Activated CD4-positive, alpha-beta T cell treated with anti-CD3 and anti-CD28 coated beads for 36 hours (primary cell): ENCODE data around the gene C1QA. TPM values are rescaled to one million over a fixed set of nuclear protein-coding genes. Genes with fewer than 3 reads are reported as not detected.
A peak's percentile ranks its signal among the peaks of the same experiment; 100 is the strongest.

Experiments
- ATAC-seq: fragments of 200-7000 bp; cut with Tn5 transposase; one replicate; pipeline ENCODE4 v1.10.0; 2021; ENCODE audit warnings: mild to moderate bottlenecking, moderate library complexity
- CTCF ChIA-PET: fragments of 350-600 bp; sonication (Branson Sonifier 250); formaldehyde crosslinking; loops from one replicate; lab custom pipeline; 2021; ENCODE audit warnings: antibody characterized with exemption; lab: Charles Lee
- POLR2A ChIA-PET: fragments of 350-600 bp; sonication (Branson Sonifier 250); formaldehyde crosslinking; loops from one replicate; lab custom pipeline; 2021; ENCODE audit warnings: antibody characterized with exemption, inconsistent platforms; lab: Charles Lee
- DNase-seq: peaks from one replicate; pipeline ENCODE4 v3.0.0-alpha.2; 2020
- H3K27ac Mint-ChIP-seq: one replicate; pipeline ENCODE4 v1.8.0; 2021; ENCODE audit warnings: mixed read lengths
- H3K27me3 Mint-ChIP-seq: one replicate; pipeline ENCODE4 v1.8.0; 2021; ENCODE audit warnings: mixed read lengths
- H3K36me3 Mint-ChIP-seq: one replicate; pipeline ENCODE4 v1.8.0; 2021; ENCODE audit warnings: low read depth, mixed read lengths
- H3K4me1 Mint-ChIP-seq: one replicate; pipeline ENCODE4 v1.8.0; 2021; ENCODE audit warnings: mixed read lengths
- H3K4me3 Mint-ChIP-seq: one replicate; pipeline ENCODE4 v1.8.0; 2021; ENCODE audit warnings: mild to moderate bottlenecking, moderate library complexity, mixed read lengths
- H3K9me3 Mint-ChIP-seq: one replicate; pipeline ENCODE4 v1.8.0; 2021; ENCODE audit warnings: low read depth, mixed read lengths
- intact Hi-C, 2 experiments: fragments of 100-400 bp; cut with DNase I in 1 of 2; cut with micrococcal nuclease in 1 of 2; formaldehyde crosslinking; loops; one replicate each; pipeline versions ENCODE4 v1.14.2 to v1.15.1; 2022 to 2024; cut with DNase I, micrococcal nuclease
- total RNA-seq, 2 experiments: library from RNA; stranded (reverse); gene quantifications; one replicate each; pipeline ENCODE4 v1.2.3, GENCODE V29; 2021

C1QA gene
- total RNA-seq, 2 experiments from 2014 or later: not detected

DNA sequence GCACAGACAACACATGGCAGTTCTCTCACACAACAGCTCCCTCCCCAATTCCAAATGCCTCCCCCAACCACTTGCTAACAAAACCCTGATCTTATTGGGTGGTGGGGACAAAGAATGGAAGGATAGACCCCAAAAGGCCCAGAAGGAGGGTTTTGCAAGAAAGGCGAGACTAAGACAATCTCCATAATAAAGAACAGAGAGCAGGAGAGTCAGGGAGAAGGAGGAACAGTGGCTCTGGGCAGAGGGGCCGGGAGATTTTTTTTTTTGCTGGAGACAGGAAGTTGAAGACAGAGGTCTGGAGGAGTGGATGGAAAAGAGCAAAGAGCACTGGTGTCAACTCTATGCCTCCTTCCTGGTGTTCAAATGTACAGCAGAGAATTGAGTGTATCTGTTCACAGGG, 6.5 kb upstream of the C1QA start:
- ChIA-PET CTCF (no interaction called here), POLR2A (no interaction called here)
- Mint-ChIP-seq H3K9me3 (no peaks in the 10 kb centered on the region), H3K27me3 (peaks cover 30% of the 10 kb centered on the region), H3K27ac (no peak overlapping the region), H3K4me3 (no peak overlapping the region), H3K4me1 (no peaks in the 10 kb centered on the region), H3K36me3 (no peaks in the 10 kb centered on the region)
- intact Hi-C loops: no loop called here
- DNase-seq (no peak), ATAC-seq (no peak)

GRCh38 chr1:22633697-22634463, 2.5 kb upstream of the C1QA start:
- ChIA-PET CTCF (no interaction called here), POLR2A (interaction anchor here (0.6 kb wide), 1 partner anchor 400 kb away, joined by 9 read pairs; no protein-coding TSS in a partner anchor)
- intact Hi-C loops: no loop called here
- no peak overlapping the region for H3K27ac Mint-ChIP-seq
- H3K9me3 Mint-ChIP-seq: no peaks in the 10 kb centered on the region
- ATAC-seq: no peak
- no peak for DNase-seq
- H3K4me3 Mint-ChIP-seq: no peak overlapping the region
- no peaks in the 10 kb centered on the region for H3K4me1 Mint-ChIP-seq
- no peaks in the 10 kb centered on the region for H3K36me3 Mint-ChIP-seq
- peaks cover 26% of the 10 kb centered on the region for H3K27me3 Mint-ChIP-seq

GRCh38 chr1:22635436-22635835, 992 bp upstream of the C1QA start:
- POLR2A ChIA-PET: no interaction called here
- no peaks in the 10 kb centered on the region for H3K4me1 Mint-ChIP-seq
- no peaks in the 10 kb centered on the region for H3K9me3 Mint-ChIP-seq
- DNase-seq (no peak), ATAC-seq (no peak)
- H3K27me3 Mint-ChIP-seq: peaks cover 14% of the 10 kb centered on the region
- CTCF ChIA-PET: interaction anchor here (0.8 kb wide), 1 partner anchor 351 kb away, joined by 3 read pairs; no protein-coding TSS in a partner anchor
- no peaks in the 10 kb centered on the region for H3K36me3 Mint-ChIP-seq
- H3K4me3 Mint-ChIP-seq: no peak overlapping the region
- H3K27ac Mint-ChIP-seq: no peak overlapping the region
- intact Hi-C loops: no loop called here

DNA sequence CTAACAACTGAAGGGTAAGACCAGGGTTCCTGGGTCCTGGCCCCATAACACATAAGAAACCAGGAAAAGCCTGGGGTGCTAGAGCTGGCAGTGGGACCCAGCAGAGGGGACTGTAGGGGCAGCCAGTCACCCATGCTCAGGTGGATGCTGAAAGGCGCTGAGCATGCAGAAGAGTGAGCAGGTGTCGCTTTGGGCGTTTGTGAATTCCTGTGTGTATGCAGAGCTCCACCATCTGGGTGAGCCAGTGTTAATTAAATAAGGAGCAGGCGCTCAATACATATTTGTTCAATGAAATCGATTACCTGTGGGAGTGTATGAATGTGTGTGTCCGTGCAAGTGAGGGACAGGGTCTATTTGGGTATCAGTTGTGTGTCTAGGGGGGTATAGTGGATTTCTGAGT, 499 bp downstream of the C1QA start:
- DNase-seq: no peak
- Mint-ChIP-seq H3K27me3 (peaks cover 14% of the 10 kb centered on the region), H3K36me3 (no peaks in the 10 kb centered on the region), H3K4me1 (no peaks in the 10 kb centered on the region), H3K9me3 (no peaks in the 10 kb centered on the region), H3K4me3 (no peak overlapping the region), H3K27ac (no peak overlapping the region)
- intact Hi-C loops: no loop called here
- no peak for ATAC-seq
- POLR2A ChIA-PET: no interaction called here
- CTCF ChIA-PET: no interaction called here

DNA sequence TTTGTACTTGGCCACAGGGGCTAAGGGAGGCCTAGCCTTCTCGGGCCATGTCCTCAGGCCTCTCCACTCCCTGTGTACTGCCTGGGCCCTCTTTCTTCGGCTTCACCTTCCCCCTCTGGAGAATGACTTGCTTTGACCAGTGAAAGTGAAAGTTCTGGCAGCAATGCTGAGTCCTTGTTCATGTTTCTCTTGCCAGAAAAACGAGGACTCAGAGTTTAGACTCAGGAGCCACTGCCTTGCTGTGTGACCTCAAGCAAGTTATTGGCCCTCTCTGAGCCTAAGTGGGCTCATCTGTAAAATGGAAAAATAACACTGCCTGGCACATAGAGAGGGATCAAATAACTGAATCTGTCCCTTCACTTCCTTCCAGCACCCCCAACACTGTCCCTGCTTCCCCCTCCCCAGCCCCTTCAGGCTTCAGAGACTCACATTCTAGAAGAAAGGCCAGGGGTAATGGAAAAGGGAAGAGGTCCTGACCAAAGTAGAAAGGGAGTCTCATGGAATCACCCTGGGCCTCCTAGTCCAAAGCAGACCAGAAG, 1.5 kb downstream of the C1QA start:
- Mint-ChIP-seq H3K4me3 (no peak overlapping the region), H3K9me3 (no peaks in the 10 kb centered on the region), H3K4me1 (no peaks in the 10 kb centered on the region), H3K27ac (no peak overlapping the region), H3K36me3 (no peaks in the 10 kb centered on the region), H3K27me3 (peaks cover 14% of the 10 kb centered on the region)
- intact Hi-C loops: no loop called here
- DNase-seq (no peak), ATAC-seq (no peak)
- POLR2A ChIA-PET: no interaction called here
- CTCF ChIA-PET: no interaction called here

GRCh38 chr1:22638476-22639234, 2.2 kb downstream of the C1QA start:
- peaks cover 12% of the 10 kb centered on the region for H3K27me3 Mint-ChIP-seq
- ATAC-seq: no peak

GRCh38 chr1:22639286-22639685, 2.9 kb downstream of the C1QA start:
- DNase-seq (no peak), ATAC-seq (no peak)
- H3K4me3 Mint-ChIP-seq: no peak overlapping the region
- POLR2A ChIA-PET: no interaction called here
- H3K9me3 Mint-ChIP-seq: no peaks in the 10 kb centered on the region
- peaks cover 11% of the 10 kb centered on the region for H3K27me3 Mint-ChIP-seq
- CTCF ChIA-PET: no interaction called here
- H3K36me3 Mint-ChIP-seq: no peaks in the 10 kb centered on the region
- intact Hi-C loops: no loop called here
- no peak overlapping the region for H3K27ac Mint-ChIP-seq
- H3K4me1 Mint-ChIP-seq: no peaks in the 10 kb centered on the region

More at GRCh38 chr1:22638476-22639234, 2.2 kb downstream of the C1QA start:
- H3K36me3 Mint-ChIP-seq: no peaks in the 10 kb centered on the region
- intact Hi-C loops: no loop called here
- H3K9me3 Mint-ChIP-seq: no peaks in the 10 kb centered on the region
- no peaks in the 10 kb centered on the region for H3K4me1 Mint-ChIP-seq
- H3K27ac Mint-ChIP-seq: no peak overlapping the region
- ChIA-PET POLR2A (no interaction called here), CTCF (no interaction called here)
- DNase-seq: no peak
- H3K4me3 Mint-ChIP-seq: no peak overlapping the region

GRCh38 chr1:22641247-22641646, 4.8 kb downstream of the C1QA start:
- DNase-seq (no peak), ATAC-seq (no peak)
- Mint-ChIP-seq H3K9me3 (no peaks in the 10 kb centered on the region), H3K4me1 (no peaks in the 10 kb centered on the region), H3K36me3 (no peaks in the 10 kb centered on the region), H3K27ac (no peak overlapping the region), H3K4me3 (no peak overlapping the region), H3K27me3 (peaks cover 12% of the 10 kb centered on the region)
- intact Hi-C loops: no loop called here
- POLR2A ChIA-PET: no interaction called here
- CTCF ChIA-PET: interaction anchor here (0.7 to 1.3 kb wide), 7 partner anchors 9 to 509 kb away, joined by 3 to 9 read pairs (median 3); no protein-coding TSS in a partner anchor

DNA sequence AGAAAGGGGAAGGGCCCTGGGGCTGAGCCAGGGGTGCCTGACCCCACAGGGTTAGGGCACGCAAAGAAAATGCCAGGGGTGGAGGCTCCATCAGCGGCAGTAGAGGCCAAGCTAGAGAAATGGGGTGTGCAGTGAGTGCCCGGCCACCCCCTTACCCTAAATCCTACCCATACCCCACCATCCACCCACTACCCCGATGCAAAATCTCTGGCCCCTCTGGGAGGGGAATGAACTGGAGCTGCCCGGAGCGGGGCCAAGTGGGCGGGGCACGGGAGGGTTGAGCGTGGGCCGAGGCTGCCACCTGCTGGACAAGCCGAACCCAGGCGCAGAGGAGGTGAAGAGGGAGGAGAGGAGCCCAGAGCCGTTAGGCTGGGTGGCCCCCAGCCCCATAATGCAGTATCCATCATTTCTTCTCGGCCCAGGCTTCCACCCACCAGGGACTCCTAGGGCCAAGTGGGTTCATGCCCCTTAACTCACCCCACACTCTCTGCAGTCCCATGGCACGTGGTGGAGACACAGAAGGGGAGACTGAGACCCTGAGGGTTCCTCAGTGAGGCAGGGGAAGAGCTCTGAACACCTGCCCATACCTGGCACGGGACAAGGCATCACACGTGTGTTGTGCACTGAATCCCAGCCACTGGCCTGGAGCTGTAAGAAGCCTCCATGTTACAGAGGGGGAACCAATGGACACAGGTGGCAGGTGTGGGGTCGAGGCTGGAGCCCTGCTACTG, 5.6 kb downstream of the C1QA start:
- H3K4me3 Mint-ChIP-seq: no peak overlapping the region
- no peaks in the 10 kb centered on the region for H3K9me3 Mint-ChIP-seq
- intact Hi-C loops: loop anchor here (1.0 to 2.0 kb wide), 2 partner anchors 222 to 509 kb away; no protein-coding TSS in a partner anchor
- CTCF ChIA-PET: interaction anchor here (0.9 to 1.3 kb wide), 7 partner anchors 9 to 258 kb away, joined by 3 to 9 read pairs (median 3); no protein-coding TSS in a partner anchor
- H3K27ac Mint-ChIP-seq: no peak overlapping the region
- no peaks in the 10 kb centered on the region for H3K36me3 Mint-ChIP-seq
- DNase-seq (peak; percentile 85), ATAC-seq (peak; percentile 86)
- H3K27me3 Mint-ChIP-seq: peaks cover 9% of the 10 kb centered on the region
- POLR2A ChIA-PET: no interaction called here
- no peaks in the 10 kb centered on the region for H3K4me1 Mint-ChIP-seq

- ATAC-seq (no peak), DNase-seq (no peak)
- Mint-ChIP-seq H3K36me3 (no peaks in the 10 kb centered on the region), H3K27ac (no peak within 1 kb of the TSS), H3K4me3 (no peak within 1 kb of the TSS), H3K9me3 (no peaks in the 10 kb centered on the region), H3K27me3 (peaks cover 6% of the 10 kb centered on the region), H3K4me1 (no peaks in the 10 kb centered on the region)
- POLR2A ChIA-PET: no interaction called here
- intact Hi-C loops: loop anchor here in 1 of 2 experiments (2.0 kb wide), 1 partner anchor 511 kb away; no protein-coding TSS in a partner anchor
- CTCF ChIA-PET: no interaction called here
These were observed 7.0 kb downstream of the C1QA start, which contains the start of gene C1QC for GRCh38 chr1:22643381-22643780. Gene C1QC (plus strand): TSS chr1:22643633. CDS start chr1:22644024, 391 bp downstream.

GRCh38 chr1:22643928-22644327, 7.5 kb downstream of the C1QA start:
- ATAC-seq: no peak
- Mint-ChIP-seq H3K27ac (no peak overlapping the region), H3K9me3 (no peaks in the 10 kb centered on the region), H3K36me3 (no peaks in the 10 kb centered on the region), H3K4me1 (no peaks in the 10 kb centered on the region), H3K27me3 (peaks cover 6% of the 10 kb centered on the region), H3K4me3 (no peak overlapping the region)
- DNase-seq: no peak
- intact Hi-C loops: loop anchor here in 1 of 2 experiments (2.0 kb wide), 1 partner anchor 511 kb away; no protein-coding TSS in a partner anchor
- ChIA-PET CTCF (no interaction called here), POLR2A (no interaction called here)
